ENCODE data around the gene USH2A.

DNA sequence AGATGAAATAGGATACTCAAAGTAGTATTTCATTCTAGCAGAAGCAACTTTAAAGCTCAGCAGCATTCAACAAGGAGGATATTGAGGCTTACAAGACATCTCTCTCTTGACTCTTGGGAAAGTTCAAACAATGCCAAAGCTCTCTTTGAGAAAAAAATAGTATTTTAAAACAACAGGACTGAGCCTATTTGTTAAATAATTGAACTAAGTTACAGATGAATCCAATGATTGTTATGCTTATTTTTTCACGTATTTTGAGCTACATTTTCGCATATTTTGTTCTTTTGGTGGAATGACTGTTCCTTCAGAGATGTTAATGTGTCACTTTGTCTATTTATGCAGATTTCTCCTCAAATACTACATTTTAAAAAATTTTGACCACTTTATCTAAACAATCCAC lies 655.5 kb downstream of the USH2A start:
- TF ChIP-seq, protein P1, sequence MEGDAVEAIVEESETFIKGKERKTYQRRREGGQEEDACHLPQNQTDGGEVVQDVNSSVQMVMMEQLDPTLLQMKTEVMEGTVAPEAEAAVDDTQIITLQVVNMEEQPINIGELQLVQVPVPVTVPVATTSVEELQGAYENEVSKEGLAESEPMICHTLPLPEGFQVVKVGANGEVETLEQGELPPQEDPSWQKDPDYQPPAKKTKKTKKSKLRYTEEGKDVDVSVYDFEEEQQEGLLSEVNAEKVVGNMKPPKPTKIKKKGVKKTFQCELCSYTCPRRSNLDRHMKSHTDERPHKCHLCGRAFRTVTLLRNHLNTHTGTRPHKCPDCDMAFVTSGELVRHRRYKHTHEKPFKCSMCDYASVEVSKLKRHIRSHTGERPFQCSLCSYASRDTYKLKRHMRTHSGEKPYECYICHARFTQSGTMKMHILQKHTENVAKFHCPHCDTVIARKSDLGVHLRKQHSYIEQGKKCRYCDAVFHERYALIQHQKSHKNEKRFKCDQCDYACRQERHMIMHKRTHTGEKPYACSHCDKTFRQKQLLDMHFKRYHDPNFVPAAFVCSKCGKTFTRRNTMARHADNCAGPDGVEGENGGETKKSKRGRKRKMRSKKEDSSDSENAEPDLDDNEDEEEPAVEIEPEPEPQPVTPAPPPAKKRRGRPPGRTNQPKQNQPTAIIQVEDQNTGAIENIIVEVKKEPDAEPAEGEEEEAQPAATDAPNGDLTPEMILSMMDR (IDR thresholded peaks at IDR 0.05; ENCODE audit: insufficient read depth, low read length, poor library complexity, severe bottlenecking) = no peak
- no peak for TF ChIP-seq EZH2phosphoT487 (conservative IDR thresholded peaks at IDR 0.05; ENCODE audit: low read length)

Measured in SU-DHL-6 (cell line).